Measurements from ENCODE around the gene TIE1. TPM values are rescaled to one million over a fixed set of nuclear protein-coding genes. Genes with fewer than 3 reads are reported as not detected.

The TIE1 gene
- total RNA-seq, 6 experiments from 2014 or later, result 0.33 to 1.2 (median 0.54) TPM; not detected in 1

DNA sequence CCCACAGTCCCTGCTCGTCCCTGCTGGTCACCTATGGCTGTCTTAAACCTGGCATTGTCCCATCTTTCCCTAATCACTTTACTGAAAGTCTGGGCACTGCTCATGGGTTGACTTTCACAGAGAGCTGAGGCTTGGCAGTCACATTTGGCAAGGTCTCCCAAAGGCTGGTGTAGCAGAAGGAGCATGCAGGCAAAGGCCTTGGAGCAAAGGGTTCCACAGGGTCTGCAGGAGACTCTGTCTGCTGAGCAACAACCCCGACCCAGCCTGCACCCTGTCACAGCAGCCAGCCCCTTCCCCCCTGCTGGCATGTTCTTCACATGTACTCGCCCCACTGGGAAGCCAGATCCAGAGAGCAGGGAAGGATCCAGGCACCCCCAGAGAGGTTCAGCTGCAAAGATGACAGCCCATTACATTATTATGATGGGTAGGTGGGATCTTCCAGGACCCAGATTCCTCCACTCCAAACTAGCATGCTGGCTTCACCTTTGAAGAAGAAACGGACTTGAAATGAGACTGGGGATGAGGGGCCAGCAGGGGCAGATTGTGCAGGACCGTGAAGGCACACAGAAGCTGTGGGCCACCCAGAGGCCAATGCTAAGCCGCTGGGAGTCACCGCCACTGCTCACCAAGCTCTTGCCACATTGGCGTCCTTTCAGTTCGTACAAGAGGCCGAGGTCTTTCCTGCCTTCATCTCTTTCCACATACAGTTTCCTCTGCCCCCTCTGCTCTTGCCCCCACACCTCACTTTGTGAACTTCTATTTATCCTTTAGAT lies 45.2 kb upstream of the TIE1 start:
- Mint-ChIP-seq H3K9me3 (peaks cover 21% of the 10 kb centered on the region), H3K27me3 (ENCODE audit: insufficient read depth) (peaks cover 51% of the 10 kb centered on the region), H3K4me1 (ENCODE audit: low read depth) (no peaks in the 10 kb centered on the region), H3K27ac (no peak overlapping the region), H3K4me3 (no peak overlapping the region), H3K36me3 (ENCODE audit: low read depth) (no peaks in the 10 kb centered on the region)
- TF ChIP-seq, protein P1, sequence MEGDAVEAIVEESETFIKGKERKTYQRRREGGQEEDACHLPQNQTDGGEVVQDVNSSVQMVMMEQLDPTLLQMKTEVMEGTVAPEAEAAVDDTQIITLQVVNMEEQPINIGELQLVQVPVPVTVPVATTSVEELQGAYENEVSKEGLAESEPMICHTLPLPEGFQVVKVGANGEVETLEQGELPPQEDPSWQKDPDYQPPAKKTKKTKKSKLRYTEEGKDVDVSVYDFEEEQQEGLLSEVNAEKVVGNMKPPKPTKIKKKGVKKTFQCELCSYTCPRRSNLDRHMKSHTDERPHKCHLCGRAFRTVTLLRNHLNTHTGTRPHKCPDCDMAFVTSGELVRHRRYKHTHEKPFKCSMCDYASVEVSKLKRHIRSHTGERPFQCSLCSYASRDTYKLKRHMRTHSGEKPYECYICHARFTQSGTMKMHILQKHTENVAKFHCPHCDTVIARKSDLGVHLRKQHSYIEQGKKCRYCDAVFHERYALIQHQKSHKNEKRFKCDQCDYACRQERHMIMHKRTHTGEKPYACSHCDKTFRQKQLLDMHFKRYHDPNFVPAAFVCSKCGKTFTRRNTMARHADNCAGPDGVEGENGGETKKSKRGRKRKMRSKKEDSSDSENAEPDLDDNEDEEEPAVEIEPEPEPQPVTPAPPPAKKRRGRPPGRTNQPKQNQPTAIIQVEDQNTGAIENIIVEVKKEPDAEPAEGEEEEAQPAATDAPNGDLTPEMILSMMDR (IDR thresholded peaks at IDR 0.05), result no peak
- no peak for DNase-seq

- TF ChIP-seq, protein P1 (IDR thresholded peaks at IDR 0.05), result no peak
Observed at GRCh38 chr1:43256675-43257570, 43.9 kb upstream of the TIE1 start.

GRCh38 chr1:43258370-43258769 lies 42.4 kb upstream of the TIE1 start:
- Mint-ChIP-seq H3K4me3 (no peak overlapping the region), H3K4me1 (ENCODE audit: low read depth) (no peaks in the 10 kb centered on the region), H3K36me3 (ENCODE audit: low read depth) (peaks cover 18% of the 10 kb centered on the region), H3K9me3 (peaks cover 37% of the 10 kb centered on the region), H3K27ac (no peak overlapping the region), H3K27me3 (ENCODE audit: insufficient read depth) (peaks cover 41% of the 10 kb centered on the region)
- TF ChIP-seq, protein P1 (IDR thresholded peaks at IDR 0.05), result no peak
- DNase-seq, result no peak

More at GRCh38 chr1:43256675-43257570, 43.9 kb upstream of the TIE1 start:
- DNase-seq, result no peak
- H3K4me1 Mint-ChIP-seq (ENCODE audit: low read depth), result no peaks in the 10 kb centered on the region
- H3K4me3 Mint-ChIP-seq, result no peak overlapping the region
- peaks cover 8% of the 10 kb centered on the region; the same call in 1 of the 2 replicates for H3K36me3 Mint-ChIP-seq (ENCODE audit: low read depth)
- peaks cover 25% of the 10 kb centered on the region for H3K9me3 Mint-ChIP-seq
- peaks cover 46% of the 10 kb centered on the region for H3K27me3 Mint-ChIP-seq (ENCODE audit: insufficient read depth)
- H3K27ac Mint-ChIP-seq, result no peak overlapping the region

DNA sequence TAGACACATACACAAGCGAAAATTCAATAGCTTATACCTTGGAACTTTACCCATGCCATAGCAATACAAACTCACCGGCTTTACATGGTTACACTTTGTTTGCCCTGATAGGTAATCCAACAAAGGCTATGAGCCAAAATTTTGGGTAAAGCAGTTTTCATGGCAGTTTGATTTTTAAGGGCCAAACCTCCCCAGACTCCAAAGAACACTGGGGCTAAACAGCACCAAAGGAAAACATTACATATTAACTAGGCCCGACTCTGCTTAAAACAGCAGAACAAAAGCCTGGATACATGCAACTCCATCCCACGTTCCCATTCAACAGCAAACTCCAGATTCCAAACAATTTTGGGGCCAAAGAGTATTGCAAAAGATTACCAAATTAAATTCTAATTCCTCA lies 35.4 kb upstream of the TIE1 start:
- H3K4me3 Mint-ChIP-seq, result no peak overlapping the region
- no peak for DNase-seq
- peaks cover 11% of the 10 kb centered on the region for H3K4me1 Mint-ChIP-seq (ENCODE audit: low read depth)
- H3K9me3 Mint-ChIP-seq, result peaks cover 35% of the 10 kb centered on the region
- TF ChIP-seq, protein P1 (IDR thresholded peaks at IDR 0.05), result no peak
- peaks cover 24% of the 10 kb centered on the region for H3K36me3 Mint-ChIP-seq (ENCODE audit: low read depth)
- H3K27ac Mint-ChIP-seq, result no peak overlapping the region
- H3K27me3 Mint-ChIP-seq (ENCODE audit: insufficient read depth), result peaks cover 13% of the 10 kb centered on the region

GRCh38 chr1:43266881-43267280 lies 33.9 kb upstream of the TIE1 start:
- DNase-seq, result no peak
- H3K4me3 Mint-ChIP-seq, result no peak overlapping the region
- no peak overlapping the region for H3K27ac Mint-ChIP-seq
- H3K9me3 Mint-ChIP-seq, result peaks cover 20% of the 10 kb centered on the region
- peaks cover 16% of the 10 kb centered on the region; the same call in 1 of the 2 replicates for H3K36me3 Mint-ChIP-seq (ENCODE audit: low read depth)
- peaks cover 13% of the 10 kb centered on the region for H3K27me3 Mint-ChIP-seq (ENCODE audit: insufficient read depth)
- TF ChIP-seq, protein P1 (IDR thresholded peaks at IDR 0.05), result no peak
- peaks cover 11% of the 10 kb centered on the region for H3K4me1 Mint-ChIP-seq (ENCODE audit: low read depth)

All from HFFc6 (cell line).